CD4-positive, alpha-beta memory T cell (primary cell): ENCODE data around the gene HNRNPCL1. TPM values are rescaled to one million over a fixed set of nuclear protein-coding genes. Genes with fewer than 3 reads are reported as not detected.
"Not testable (repeated sequence)": the region's sequence is repeated elsewhere in the genome, so short reads cannot be mapped to it uniquely, and the experiment has no call there.

ENCODE experiments used
- CTCF ChIA-PET: fragments of 350-600 bp; sonication (Branson Sonifier 250); formaldehyde crosslinking; loops from one replicate; lab custom pipeline; 2021; ENCODE audit warnings: inconsistent platforms; ENCODE audit not compliant: partially characterized antibody; lab: Charles Lee
- POLR2A ChIA-PET: fragments of 350-600 bp; sonication (Branson Sonifier 250); formaldehyde crosslinking; loops from one replicate; lab custom pipeline; 2021; ENCODE audit not compliant: partially characterized antibody; lab: Charles Lee
- DNase-seq, 5 donors: peaks; one replicate each; pipeline versions ENCODE4 v3.0.0 to v3.0.0-alpha.2; 2020 to 2022; ENCODE audit warnings: mixed read lengths in 1 of 5
- H3K27ac ChIP-seq: one replicate; pipeline ENCODE4 v1.7.0; 2013; ENCODE audit warnings: low read depth, low read length
- H3K27me3 ChIP-seq: 2 replicates; pipeline ENCODE4 v1.7.0; 2013; ENCODE audit warnings: mild to moderate bottlenecking, low read length, moderate library complexity; ENCODE audit not compliant: insufficient read depth
- H3K36me3 ChIP-seq: 2 replicates; pipeline ENCODE4 v1.7.0; 2013; ENCODE audit warnings: mild to moderate bottlenecking, low read length, moderate library complexity; ENCODE audit not compliant: insufficient read depth
- H3K4me1 ChIP-seq: 2 replicates; pipeline ENCODE4 v1.7.0; 2013; ENCODE audit warnings: mild to moderate bottlenecking, low read length, moderate library complexity; ENCODE audit not compliant: insufficient read depth
- H3K4me3 ChIP-seq, 2 donors: one replicate each; pipeline ENCODE4 v1.7.0; 2013; ENCODE audit warnings: low read length in 2 of 2, mild to moderate bottlenecking in 1 of 2
- H3K9me3 ChIP-seq, 2 donors: one replicate each; pipeline ENCODE4 v1.7.0; 2013; ENCODE audit warnings: low read length in 2 of 2, control low read depth in 1 of 2; ENCODE audit not compliant: control insufficient read depth in 1 of 2
- H3K27ac Mint-ChIP-seq, 7 donors: one replicate each; pipeline ENCODE4 v1.8.0; 2020 to 2021; ENCODE audit warnings: mixed read lengths in 7 of 7, mild to moderate bottlenecking in 6 of 7, inconsistent platforms in 3 of 7, moderate library complexity in 3 of 7
- H3K27me3 Mint-ChIP-seq, 2 donors: one replicate each; pipeline ENCODE4 v1.8.0; 2020 to 2021; ENCODE audit warnings: mixed read lengths in 2 of 2
- H3K36me3 Mint-ChIP-seq, 2 donors: one replicate each; pipeline ENCODE4 v1.8.0; 2020 to 2021; ENCODE audit warnings: mixed read lengths in 2 of 2, inconsistent platforms in 1 of 2, mild to moderate bottlenecking in 1 of 2
- H3K4me1 Mint-ChIP-seq, 4 donors: one replicate each; pipeline ENCODE4 v1.8.0; 2020 to 2021; ENCODE audit warnings: mixed read lengths in 4 of 4, mild to moderate bottlenecking in 1 of 4
- H3K4me3 Mint-ChIP-seq, 8 donors: one replicate each; pipeline ENCODE4 v1.8.0; 2020 to 2021; ENCODE audit warnings: mixed read lengths in 8 of 8, mild to moderate bottlenecking in 7 of 8, moderate library complexity in 6 of 8, inconsistent platforms in 3 of 8
- H3K9me3 Mint-ChIP-seq, 8 donors: one replicate each; pipeline ENCODE4 v1.8.0; 2020 to 2021; ENCODE audit warnings: mixed read lengths in 8 of 8, mild to moderate bottlenecking in 5 of 8, inconsistent platforms in 3 of 8, moderate library complexity in 1 of 8
- intact Hi-C: fragments of 100-400 bp; cut with micrococcal nuclease; formaldehyde crosslinking; loops from one replicate; pipeline ENCODE4 v1.15.1; 2023
- polyA plus RNA-seq, 2 donors: library from polyadenylated mRNA; unstranded; fragments of 300-500 nt; fragmentation: Illumina TruSeq; gene quantifications; one replicate each; pipeline ENCODE4 v1.2.3, GENCODE V29; 2021
- total RNA-seq, 2 experiments: library from RNA; stranded (reverse); gene quantifications; one replicate each; pipeline ENCODE4 v1.2.3, GENCODE V29; 2021

The HNRNPCL1 gene
- total and polyA plus RNA-seq, 4 experiments from 2014 or later: not detected

DNA sequence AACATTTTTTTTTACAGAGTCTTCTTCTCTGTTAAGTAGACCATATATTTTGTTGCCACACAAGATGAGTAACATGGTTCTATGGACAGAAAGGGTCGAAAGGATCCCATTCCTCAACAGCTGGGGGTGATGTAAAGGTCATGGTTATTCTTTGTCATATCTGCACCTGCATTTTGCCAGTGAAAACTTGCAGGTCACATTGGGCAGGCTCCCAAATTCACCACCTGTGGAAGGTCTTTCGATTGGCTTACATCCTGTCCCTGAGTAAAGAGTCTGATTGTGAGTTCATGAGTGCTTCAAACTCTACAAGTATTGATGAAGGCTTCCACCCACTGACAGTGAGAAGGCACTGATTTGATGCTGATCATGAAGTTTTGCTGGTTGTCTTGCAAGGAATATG lies 15.3 kb downstream of the HNRNPCL1 start:
- DNase-seq, H3K4me3 ChIP-seq, H3K27me3 ChIP-seq, H3K9me3 Mint-ChIP-seq, H3K9me3 ChIP-seq, CTCF ChIA-PET, H3K27ac Mint-ChIP-seq, H3K4me3 Mint-ChIP-seq, H3K4me1 ChIP-seq, H3K27ac ChIP-seq, H3K36me3 Mint-ChIP-seq, H3K4me1 Mint-ChIP-seq, intact Hi-C loops, POLR2A ChIA-PET, H3K36me3 ChIP-seq: not testable (repeated sequence)
- peaks cover 9 to 10% of the 10 kb centered on the region in 2 donors for H3K27me3 Mint-ChIP-seq

DNA sequence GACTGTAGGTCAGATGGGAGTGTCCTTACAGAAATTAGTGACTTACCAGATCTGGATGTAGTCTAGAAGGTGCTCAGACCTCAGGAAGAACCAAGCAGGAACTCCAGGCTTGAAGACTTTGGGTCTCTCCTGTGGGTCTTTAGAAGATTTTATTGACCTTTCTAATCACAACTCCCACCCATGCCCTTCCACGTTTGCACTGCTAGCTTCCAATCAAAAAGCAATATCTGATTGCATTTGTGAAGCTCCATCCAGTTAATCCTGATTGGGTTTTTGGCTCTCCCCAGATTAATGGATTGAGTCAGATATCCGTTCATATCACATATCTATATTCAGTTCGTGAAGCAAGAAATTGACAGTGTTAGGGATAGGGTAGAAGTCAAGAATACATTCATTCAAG lies 17.2 kb downstream of the HNRNPCL1 start, which contains the start of gene PRAMEF11:
PRAMEF11 (minus strand) TSS at position 101 of the 400 bp plus-strand sequence. CDS start 2,621 bp downstream, outside the sequence.
- intact Hi-C loops, DNase-seq, H3K27me3 ChIP-seq, POLR2A ChIA-PET, H3K36me3 ChIP-seq, H3K4me3 Mint-ChIP-seq, H3K4me1 ChIP-seq, H3K4me3 ChIP-seq, H3K4me1 Mint-ChIP-seq, H3K27ac ChIP-seq, H3K36me3 Mint-ChIP-seq, H3K27me3 Mint-ChIP-seq, H3K9me3 ChIP-seq, CTCF ChIA-PET, H3K9me3 Mint-ChIP-seq: not testable (repeated sequence)
- peak within 1 kb of the TSS in 1 of 7 donors; percentile 25 for H3K27ac Mint-ChIP-seq

DNA sequence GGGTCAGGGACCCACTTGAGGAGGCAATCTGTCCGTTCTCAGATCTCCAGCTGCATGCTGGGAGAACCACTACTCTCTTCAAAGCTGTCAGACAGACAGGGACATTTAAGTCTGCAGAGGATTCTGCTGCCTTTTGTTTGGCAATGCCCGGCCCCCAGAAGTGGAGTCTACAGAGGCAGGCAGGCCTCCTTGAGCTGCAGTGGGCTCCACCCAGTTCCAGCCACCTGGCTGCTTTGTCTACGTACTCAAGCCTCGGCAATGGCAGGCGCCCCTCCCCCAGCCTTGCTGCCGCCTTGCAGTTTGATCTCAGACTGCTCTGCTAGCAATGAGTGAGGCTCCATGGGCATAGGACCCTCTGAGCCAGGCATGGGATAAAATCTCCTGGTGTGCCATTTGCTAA lies 29.5 kb downstream of the HNRNPCL1 start:
- H3K27ac Mint-ChIP-seq, CTCF ChIA-PET, H3K36me3 ChIP-seq, H3K4me3 Mint-ChIP-seq, H3K36me3 Mint-ChIP-seq, intact Hi-C loops, POLR2A ChIA-PET, H3K27ac ChIP-seq, H3K4me3 ChIP-seq, DNase-seq, H3K4me1 Mint-ChIP-seq, H3K4me1 ChIP-seq, H3K9me3 ChIP-seq, H3K27me3 ChIP-seq: not testable (repeated sequence)
- H3K27me3 Mint-ChIP-seq: peaks cover 13 to 20% of the 10 kb centered on the region in 2 donors
- H3K9me3 Mint-ChIP-seq: peaks cover 0 to 11% (median 0%) of the 10 kb centered on the region in 8 donors

DNA sequence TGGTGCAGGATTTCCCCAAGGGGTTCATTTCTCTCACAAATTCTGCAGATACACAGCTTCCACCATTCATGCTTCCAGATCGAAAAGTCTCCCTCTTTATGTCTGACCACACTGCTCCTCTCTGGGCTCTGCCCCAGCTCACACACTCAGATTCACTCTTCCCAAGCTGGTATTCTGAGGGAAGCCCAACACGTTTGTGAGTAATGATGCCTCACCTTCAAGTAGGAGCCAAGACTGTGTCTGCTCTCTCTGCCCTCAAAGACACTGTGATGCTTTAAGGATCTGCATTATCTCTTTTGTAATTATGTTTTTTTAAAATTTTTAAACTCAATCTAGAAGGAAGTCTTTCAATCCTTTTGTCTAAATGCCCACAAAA lies 37.1 kb downstream of the HNRNPCL1 start:
- intact Hi-C loops: no loop called here
- no peaks in the 10 kb centered on the region for H3K9me3 ChIP-seq
- no peaks in the 10 kb centered on the region for H3K36me3 Mint-ChIP-seq
- H3K4me3 Mint-ChIP-seq: no peak overlapping the region
- no peaks in the 10 kb centered on the region for H3K27me3 ChIP-seq
- CTCF ChIA-PET: no interaction called here
- H3K4me1 ChIP-seq: no peaks in the 10 kb centered on the region
- DNase-seq: no peak
- POLR2A ChIA-PET: no interaction called here
- H3K9me3 Mint-ChIP-seq: peaks cover 0 to 13% (median 5%) of the 10 kb centered on the region in 8 donors
- no peak overlapping the region for H3K27ac ChIP-seq
- H3K36me3 ChIP-seq: no peaks in the 10 kb centered on the region
- H3K27ac Mint-ChIP-seq: no peak overlapping the region
- no peak overlapping the region for H3K4me3 ChIP-seq
- H3K27me3 Mint-ChIP-seq: peaks cover 14 to 24% of the 10 kb centered on the region in 2 donors
- H3K4me1 Mint-ChIP-seq: no peaks in the 10 kb centered on the region

DNA sequence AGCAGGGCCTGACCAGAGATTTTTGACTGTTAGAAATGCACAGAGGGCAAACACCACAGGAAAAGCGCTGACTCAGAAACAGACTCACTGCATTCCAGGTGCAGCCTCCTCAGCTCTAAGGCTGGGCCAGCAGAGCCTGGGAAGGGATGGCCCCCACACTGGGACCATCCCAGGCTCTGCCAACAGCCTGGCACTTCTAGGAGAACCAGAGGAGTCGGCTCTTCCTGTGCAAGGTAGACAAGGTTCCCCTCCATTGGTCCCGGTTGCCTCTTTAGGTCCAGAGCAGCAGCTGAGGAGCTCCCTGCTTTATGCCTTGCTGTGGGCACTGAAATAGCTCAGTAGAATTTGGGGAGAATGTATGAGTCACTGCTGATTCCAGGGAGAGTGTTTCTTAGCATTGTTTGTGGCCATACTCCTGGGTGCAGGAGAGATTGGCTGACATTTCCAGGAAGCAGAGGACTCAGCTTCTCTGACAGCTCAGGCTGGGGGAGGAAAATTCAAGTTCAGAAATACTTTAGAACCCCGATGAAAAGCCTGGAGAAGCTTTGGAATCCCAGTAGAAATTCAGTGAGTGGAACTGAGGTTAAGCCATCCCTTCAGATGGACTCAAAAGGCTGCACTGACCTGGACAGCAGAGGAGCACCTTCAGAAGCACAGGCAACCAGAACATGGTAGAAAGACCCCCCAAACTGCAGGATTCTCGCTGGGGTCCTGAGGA lies 37.7 kb downstream of the HNRNPCL1 start:
- H3K4me1 Mint-ChIP-seq: no peaks in the 10 kb centered on the region
- CTCF ChIA-PET: no interaction called here
- POLR2A ChIA-PET: no interaction called here
- H3K4me3 ChIP-seq: no peak overlapping the region
- no peaks in the 10 kb centered on the region for H3K4me1 ChIP-seq
- intact Hi-C loops: no loop called here
- no peaks in the 10 kb centered on the region for H3K36me3 Mint-ChIP-seq
- H3K4me3 Mint-ChIP-seq: no peak overlapping the region
- H3K27me3 ChIP-seq: no peaks in the 10 kb centered on the region
- no peak overlapping the region for H3K27ac Mint-ChIP-seq
- H3K27ac ChIP-seq: no peak overlapping the region
- H3K9me3 Mint-ChIP-seq: peaks cover 0 to 15% (median 9%) of the 10 kb centered on the region in 8 donors
- no peaks in the 10 kb centered on the region for H3K36me3 ChIP-seq
- no peak for DNase-seq
- H3K9me3 ChIP-seq: no peaks in the 10 kb centered on the region
- peaks cover 19 to 25% of the 10 kb centered on the region in 2 donors for H3K27me3 Mint-ChIP-seq

DNA sequence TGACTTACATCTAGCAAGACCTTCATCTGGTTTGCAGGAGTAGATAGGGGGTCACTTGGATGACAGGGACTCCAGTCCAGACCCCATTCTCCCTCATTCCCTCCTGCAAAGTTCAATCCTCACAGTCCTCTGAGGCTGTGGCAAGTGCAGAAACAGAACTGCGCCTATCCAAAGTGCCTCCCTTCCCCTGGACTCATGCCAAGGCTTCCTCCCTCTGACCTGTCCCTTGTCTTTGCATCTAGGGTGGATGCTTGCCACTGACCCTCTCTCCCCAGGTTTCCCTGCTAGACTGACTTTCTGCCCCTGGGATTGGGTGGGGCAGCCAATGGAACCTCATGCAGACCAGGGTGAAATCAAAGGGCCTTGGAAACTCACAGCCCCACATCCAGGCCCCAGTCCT lies 38.6 kb downstream of the HNRNPCL1 start:
- no peak for DNase-seq
- ChIA-PET POLR2A (no interaction called here), CTCF (no interaction called here)
- Histone ChIP-seq H3K4me3 (no peak overlapping the region), H3K27me3 (no peaks in the 10 kb centered on the region), H3K36me3 (no peaks in the 10 kb centered on the region), H3K9me3 (no peaks in the 10 kb centered on the region), H3K27ac (no peak overlapping the region), H3K4me1 (no peaks in the 10 kb centered on the region)
- H3K9me3 Mint-ChIP-seq: peaks cover 2 to 18% (median 14%) of the 10 kb centered on the region in 8 donors
- peaks cover 24 to 27% of the 10 kb centered on the region in 2 donors for H3K27me3 Mint-ChIP-seq
- H3K36me3 Mint-ChIP-seq: no peaks in the 10 kb centered on the region
- H3K4me3 Mint-ChIP-seq: no peak overlapping the region
- intact Hi-C loops: no loop called here
- no peak overlapping the region for H3K27ac Mint-ChIP-seq
- no peaks in the 10 kb centered on the region for H3K4me1 Mint-ChIP-seq

DNA sequence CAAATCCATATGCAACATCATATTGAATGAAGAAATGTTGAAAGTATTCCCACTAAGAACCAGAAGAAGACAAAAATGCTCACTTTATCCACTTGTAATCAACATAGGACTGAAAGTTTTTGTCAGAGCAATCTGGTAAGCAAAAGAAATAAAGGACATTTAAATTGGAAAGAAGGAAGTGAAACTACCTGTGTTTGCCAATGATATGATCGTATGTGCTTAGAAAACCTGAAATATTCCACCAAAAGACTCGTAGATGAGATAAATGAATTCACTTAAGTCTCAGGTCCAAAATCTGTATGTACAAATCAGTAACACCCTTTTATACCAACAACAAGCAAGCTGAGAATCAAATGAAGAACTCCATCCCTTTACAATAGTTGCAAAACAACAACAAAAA lies 48.8 kb downstream of the HNRNPCL1 start:
- no peaks in the 10 kb centered on the region for H3K9me3 ChIP-seq
- no peak overlapping the region for H3K4me3 ChIP-seq
- Mint-ChIP-seq H3K27ac (no peak overlapping the region), H3K36me3 (peaks cover 0 to 1% of the 10 kb centered on the region in 2 donors), H3K27me3 (peaks cover 2 to 10% of the 10 kb centered on the region in 2 donors), H3K4me1 (no peaks in the 10 kb centered on the region), H3K4me3 (no peak overlapping the region), H3K9me3 (peaks cover 0 to 6% (median 5%) of the 10 kb centered on the region in 8 donors)
- ChIA-PET CTCF (no interaction called here), POLR2A (no interaction called here)
- no peaks in the 10 kb centered on the region for H3K36me3 ChIP-seq
- no peaks in the 10 kb centered on the region for H3K27me3 ChIP-seq
- intact Hi-C loops: no loop called here
- H3K4me1 ChIP-seq: no peaks in the 10 kb centered on the region
- no peak for DNase-seq
- no peak overlapping the region for H3K27ac ChIP-seq
